Uterus (tissue), 4 donors: Measurements from ENCODE around the gene ZSWIM5. TPM values are rescaled to one million over a fixed set of nuclear protein-coding genes. Genes with fewer than 3 reads are reported as not detected.

Experiments
- DNase-seq, 2 donors: peaks; one replicate each; pipeline ENCODE4 v3.0.0-alpha.2; 2019 to 2020
- H3K27ac ChIP-seq, 2 donors: fragments of 200-600 bp; sonication (generic); 1 replicate in 1 of 2; 2 replicates in 1 of 2; pipeline ENCODE4 v1.5.1; 2016 to 2018
- H3K27me3 ChIP-seq, 2 donors: fragments of 200-600 bp; sonication (generic); one replicate each; pipeline ENCODE4 v1.5.1; 2018 to 2019; ENCODE audit warnings: control low read depth in 1 of 2
- H3K36me3 ChIP-seq, 2 donors: fragments of 200-600 bp; sonication (generic); one replicate each; pipeline ENCODE4 v1.5.1; 2019; ENCODE audit warnings: control low read depth in 1 of 2
- H3K4me1 ChIP-seq, 2 donors: fragments of 200-600 bp; sonication (generic); one replicate each; pipeline ENCODE4 v1.5.1; 2018 to 2019; ENCODE audit warnings: control low read depth in 1 of 2
- H3K4me3 ChIP-seq, 2 donors: fragments of 200-600 bp; sonication (generic); 1 replicate in 1 of 2; 2 replicates in 1 of 2; pipeline ENCODE4 v1.5.1; 2018 to 2019; ENCODE audit warnings: mild to moderate bottlenecking in 1 of 2
- H3K9me3 ChIP-seq, 2 donors: fragments of 200-600 bp; sonication (generic); one replicate each; pipeline ENCODE4 v1.5.1; 2019; ENCODE audit warnings: control low read depth in 1 of 2
- CTCF ChIP-seq, 4 experiments: fragments of 200-600 bp in 2 of 4; fragments of 450-650 bp in 2 of 4; sonication (generic) in 2 of 4; IDR thresholded peaks; one replicate each; pipeline ENCODE4 v1.5.1; 2016 to 2019; ENCODE audit warnings: antibody characterized with exemption in 4 of 4, mild to moderate bottlenecking in 2 of 4, moderate library complexity in 1 of 4
- POLR2A ChIP-seq, 2 donors: fragments of 450-650 bp; IDR thresholded peaks; one replicate each; pipeline ENCODE4 v1.6.1; 2016; ENCODE audit warnings: antibody characterized with exemption in 2 of 2, mild to moderate bottlenecking in 1 of 2, moderate library complexity in 1 of 2
- intact Hi-C: fragments of 100-400 bp; cut with DNase I; formaldehyde crosslinking; loops from one replicate; pipeline ENCODE4 v1.15.1; 2023; ENCODE audit warnings: low total_unique reads
- total RNA-seq, 4 donors: library from RNA; depleted of rRNA in 3 of 4; stranded (reverse); fragments of >200 nt in 3 of 4; gene quantifications; one replicate each; pipeline versions ENCODE4 v1.1.0 to v1.2.4, GENCODE V29; 2014 to 2023
- donor health status: DM: yes; HTN: yes; CAD: no.

ZSWIM5 gene
- total RNA-seq, 4 donors from 2014 or later: 1.5 to 6.6 (median 3.6) TPM

GRCh38 chr1:45038661-45039364 is 167.6 kb downstream of the ZSWIM5 start:
- H3K27ac ChIP-seq: no peak overlapping the region
- intact Hi-C loops: no loop called here
- H3K27me3 ChIP-seq: no peaks in the 10 kb centered on the region
- no peaks in the 10 kb centered on the region for H3K9me3 ChIP-seq
- H3K4me1 ChIP-seq: no peaks in the 10 kb centered on the region
- TF ChIP-seq POLR2A (IDR thresholded peaks at IDR 0.05): no peak
- H3K36me3 ChIP-seq: no peaks in the 10 kb centered on the region
- DNase-seq: no peak
- H3K4me3 ChIP-seq: no peak overlapping the region

GRCh38 chr1:45038240-45038639 is 168.2 kb downstream of the ZSWIM5 start:
- H3K4me3 ChIP-seq: no peak overlapping the region
- no peak overlapping the region for H3K27ac ChIP-seq
- intact Hi-C loops: no loop called here
- no peak for DNase-seq
- H3K36me3 ChIP-seq: no peaks in the 10 kb centered on the region
- H3K27me3 ChIP-seq: no peaks in the 10 kb centered on the region
- no peaks in the 10 kb centered on the region for H3K4me1 ChIP-seq
- no peaks in the 10 kb centered on the region for H3K9me3 ChIP-seq
- TF ChIP-seq POLR2A (IDR thresholded peaks at IDR 0.05): no peak

- Histone ChIP-seq H3K9me3 (no peaks in the 10 kb centered on the region), H3K4me1 (no peaks in the 10 kb centered on the region), H3K27ac (no peak overlapping the region), H3K4me3 (no peak overlapping the region), H3K36me3 (no peaks in the 10 kb centered on the region), H3K27me3 (no peaks in the 10 kb centered on the region)
- intact Hi-C loops: no loop called here
- TF ChIP-seq POLR2A (IDR thresholded peaks at IDR 0.05) (no peak), CTCF (IDR thresholded peaks at IDR 0.05) (no peak)
- no peak for DNase-seq
Observed at GRCh38 chr1:45037456-45037855, 168.9 kb downstream of the ZSWIM5 start.

- H3K9me3 ChIP-seq: no peaks in the 10 kb centered on the region
- no peak for TF ChIP-seq POLR2A (IDR thresholded peaks at IDR 0.05)
- TF ChIP-seq CTCF (IDR thresholded peaks at IDR 0.05): no peak
- DNase-seq: no peak
- no peaks in the 10 kb centered on the region for H3K27me3 ChIP-seq
- no peak overlapping the region for H3K4me3 ChIP-seq
- no peak overlapping the region for H3K27ac ChIP-seq
- intact Hi-C loops: no loop called here
- no peaks in the 10 kb centered on the region for H3K4me1 ChIP-seq
- H3K36me3 ChIP-seq: no peaks in the 10 kb centered on the region
Observed at GRCh38 chr1:45035631-45036301, 170.6 kb downstream of the ZSWIM5 start.

- H3K27me3 ChIP-seq: no peaks in the 10 kb centered on the region
- no peaks in the 10 kb centered on the region for H3K9me3 ChIP-seq
- H3K4me1 ChIP-seq: no peaks in the 10 kb centered on the region
- H3K27ac ChIP-seq: no peak overlapping the region
- TF ChIP-seq POLR2A (IDR thresholded peaks at IDR 0.05): no peak
- TF ChIP-seq CTCF (IDR thresholded peaks at IDR 0.05): no peak
- H3K4me3 ChIP-seq: no peak overlapping the region
- intact Hi-C loops: no loop called here
- no peak for DNase-seq
- no peaks in the 10 kb centered on the region for H3K36me3 ChIP-seq
Observed at GRCh38 chr1:45033356-45033755, 173.0 kb downstream of the ZSWIM5 start.

GRCh38 chr1:45032837-45033236 is 173.6 kb downstream of the ZSWIM5 start:
- H3K36me3 ChIP-seq: no peaks in the 10 kb centered on the region
- H3K4me3 ChIP-seq: no peak overlapping the region
- no peaks in the 10 kb centered on the region for H3K27me3 ChIP-seq
- no peak overlapping the region for H3K27ac ChIP-seq
- TF ChIP-seq CTCF (IDR thresholded peaks at IDR 0.05) (no peak), POLR2A (IDR thresholded peaks at IDR 0.05) (no peak)
- intact Hi-C loops: no loop called here
- no peak for DNase-seq
- H3K9me3 ChIP-seq: no peaks in the 10 kb centered on the region
- H3K4me1 ChIP-seq: no peaks in the 10 kb centered on the region
